ENCODE data around the gene STX8.

STX8 gene

DNA sequence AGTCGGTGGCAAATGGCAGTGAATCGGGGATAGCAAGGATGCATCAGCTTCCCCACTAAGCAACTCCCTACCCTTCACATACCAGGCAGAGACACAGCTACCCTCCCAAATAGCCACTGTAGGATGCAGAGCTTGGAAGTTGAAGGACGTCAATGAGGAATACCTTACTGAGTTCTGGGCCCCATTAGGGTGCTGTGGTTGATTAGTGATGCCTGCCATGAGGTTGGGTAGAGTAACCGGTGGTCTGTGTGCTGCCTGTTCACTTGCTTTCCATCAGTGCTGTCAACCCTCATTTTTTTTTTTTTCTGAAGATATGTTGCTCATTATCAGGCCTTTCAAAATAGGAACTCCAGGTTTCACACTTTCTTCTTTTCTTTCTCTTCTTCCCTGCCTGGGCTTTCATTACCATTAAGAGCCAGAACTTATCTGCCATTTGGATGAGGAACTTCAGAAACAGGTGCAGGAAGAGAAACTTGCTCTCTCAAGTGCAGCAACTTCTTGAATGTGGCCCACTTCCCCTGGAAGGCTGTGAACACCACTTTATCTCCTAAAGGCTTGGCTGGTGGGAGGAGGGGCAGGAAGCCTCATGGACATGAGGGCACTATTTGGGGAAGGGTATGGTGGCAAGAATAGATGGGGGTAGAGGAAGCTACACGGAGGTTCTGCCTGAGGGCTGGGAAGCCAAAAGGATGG lies 370.8 kb downstream of the STX8 start:
- TF ChIP-seq PAX5 (IDR thresholded peaks at IDR 0.05; ENCODE audit: insufficient read depth, low read length, severe bottlenecking): no peak
- TF ChIP-seq SPI1 (IDR thresholded peaks at IDR 0.05; ENCODE audit: low read depth, low read length): peak; percentile 58; the same call in 1 of the 2 replicates
- FAIRE-seq (no peak), DNase-seq (ENCODE audit: insufficient read length, low spot score) (no peak)

DNA sequence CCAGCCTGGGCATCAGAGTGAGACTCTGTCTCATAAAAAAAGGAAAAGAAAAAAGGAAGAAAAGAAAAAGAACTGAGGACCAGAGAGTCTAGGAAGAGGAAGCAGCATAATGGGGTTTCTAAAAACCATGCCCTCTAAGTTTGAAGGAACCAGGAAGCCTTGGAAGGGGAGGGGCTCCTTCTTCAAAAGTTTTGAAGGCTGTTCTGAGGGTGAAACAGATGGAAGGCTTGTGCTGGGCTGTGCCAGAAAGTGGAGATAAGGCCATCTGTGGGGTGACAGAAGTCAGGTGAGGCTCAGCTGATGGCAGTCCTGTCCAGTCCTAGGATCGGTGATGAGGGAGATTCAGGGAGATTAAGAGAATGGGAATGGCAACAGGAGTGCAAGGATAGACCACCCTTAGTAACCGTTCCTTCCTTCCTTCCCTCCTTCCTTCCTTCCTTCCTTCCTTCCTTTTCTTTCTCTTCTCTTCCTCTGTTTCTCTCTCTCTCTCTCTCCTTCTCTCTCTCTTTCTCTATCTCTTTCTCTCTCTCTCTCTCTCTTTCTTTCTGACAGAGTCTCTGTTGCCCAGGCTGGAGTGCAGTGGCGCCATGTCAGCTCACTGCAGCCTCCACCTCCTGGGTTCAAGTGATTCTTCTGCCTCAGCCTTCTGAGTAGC lies 371.7 kb downstream of the STX8 start:
- DNase-seq (ENCODE audit: insufficient read length, low spot score) (no peak), FAIRE-seq (no peak)
- no peak for TF ChIP-seq POLR2AphosphoS5 (IDR thresholded peaks at IDR 0.05; ENCODE audit: low read depth, low read length)
- TF ChIP-seq POLR2A (IDR thresholded peaks at IDR 0.05; ENCODE audit: low read depth, low read length): no peak
- TF ChIP-seq POU2F2 (IDR thresholded peaks at IDR 0.05; ENCODE audit: low read depth, low read length): no peak
- TF ChIP-seq PAX5 (IDR thresholded peaks at IDR 0.05; ENCODE audit: insufficient read depth, low read length, severe bottlenecking): no peak
- no peak for TF ChIP-seq TAF1 (IDR thresholded peaks at IDR 0.05; ENCODE audit: low read depth, low read length)
- no peak for TF ChIP-seq SPI1 (IDR thresholded peaks at IDR 0.05; ENCODE audit: low read depth, low read length)

GRCh38 chr17:9202532-9202931 lies 373.1 kb downstream of the STX8 start:
- no peak for DNase-seq (ENCODE audit: insufficient read length, low spot score)
- no peak for FAIRE-seq
- TF ChIP-seq PAX5 (IDR thresholded peaks at IDR 0.05; ENCODE audit: insufficient read depth, low read length, severe bottlenecking): no peak
- TF ChIP-seq POLR2A (IDR thresholded peaks at IDR 0.05; ENCODE audit: low read depth, low read length): no peak
- no peak for TF ChIP-seq POU2F2 (IDR thresholded peaks at IDR 0.05; ENCODE audit: low read depth, low read length)
- TF ChIP-seq SPI1 (IDR thresholded peaks at IDR 0.05; ENCODE audit: low read depth, low read length): no peak
- TF ChIP-seq POLR2AphosphoS5 (IDR thresholded peaks at IDR 0.05; ENCODE audit: low read depth, low read length): no peak
- TF ChIP-seq TAF1 (IDR thresholded peaks at IDR 0.05; ENCODE audit: low read depth, low read length): no peak

- FAIRE-seq (peak; percentile 72), DNase-seq (ENCODE audit: insufficient read length, low spot score) (no peak)
- no peak for TF ChIP-seq POLR2A (IDR thresholded peaks at IDR 0.05; ENCODE audit: low read depth, low read length)
- no peak for TF ChIP-seq PAX5 (IDR thresholded peaks at IDR 0.05; ENCODE audit: insufficient read depth, low read length, severe bottlenecking)
- TF ChIP-seq POU2F2 (IDR thresholded peaks at IDR 0.05; ENCODE audit: low read depth, low read length): peak; percentile 85; the same call in 1 of the 2 replicates
Observed at GRCh38 chr17:9200699-9201359, 374.8 kb downstream of the STX8 start.

All from GM12891 (cell line).